ENCODE data around the gene RAB15.

DNA sequence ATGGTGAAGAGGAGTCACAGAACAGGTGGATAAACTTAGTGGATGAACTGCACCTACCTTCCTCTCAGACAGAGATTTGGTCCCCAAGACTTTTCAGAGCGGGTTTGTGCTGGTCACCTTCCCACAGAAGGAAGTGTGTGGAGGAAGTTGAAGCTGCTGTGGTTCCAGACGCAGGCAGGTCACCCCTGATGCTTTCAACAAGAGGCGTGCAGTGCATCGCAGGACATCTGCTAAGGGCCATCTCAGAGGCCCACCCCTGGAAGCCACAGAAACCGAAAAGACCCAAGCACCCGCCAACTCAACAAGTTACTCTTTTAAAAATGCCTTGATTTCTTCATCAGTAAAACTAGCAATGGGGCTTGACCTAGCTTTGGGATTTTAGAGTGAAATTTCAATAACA, 28.6 kb downstream of the RAB15 start:
- TF ChIP-seq, protein P1, sequence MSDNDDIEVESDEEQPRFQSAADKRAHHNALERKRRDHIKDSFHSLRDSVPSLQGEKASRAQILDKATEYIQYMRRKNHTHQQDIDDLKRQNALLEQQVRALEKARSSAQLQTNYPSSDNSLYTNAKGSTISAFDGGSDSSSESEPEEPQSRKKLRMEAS (IDR thresholded peaks at IDR 0.05) = no peak
- no peak for TF ChIP-seq RAD21 (IDR thresholded peaks at IDR 0.05; ENCODE audit: low read depth)
- TF ChIP-seq EP300 (IDR thresholded peaks at IDR 0.05; ENCODE audit: borderline replicate concordance) = no peak
- TF ChIP-seq, protein P2, sequence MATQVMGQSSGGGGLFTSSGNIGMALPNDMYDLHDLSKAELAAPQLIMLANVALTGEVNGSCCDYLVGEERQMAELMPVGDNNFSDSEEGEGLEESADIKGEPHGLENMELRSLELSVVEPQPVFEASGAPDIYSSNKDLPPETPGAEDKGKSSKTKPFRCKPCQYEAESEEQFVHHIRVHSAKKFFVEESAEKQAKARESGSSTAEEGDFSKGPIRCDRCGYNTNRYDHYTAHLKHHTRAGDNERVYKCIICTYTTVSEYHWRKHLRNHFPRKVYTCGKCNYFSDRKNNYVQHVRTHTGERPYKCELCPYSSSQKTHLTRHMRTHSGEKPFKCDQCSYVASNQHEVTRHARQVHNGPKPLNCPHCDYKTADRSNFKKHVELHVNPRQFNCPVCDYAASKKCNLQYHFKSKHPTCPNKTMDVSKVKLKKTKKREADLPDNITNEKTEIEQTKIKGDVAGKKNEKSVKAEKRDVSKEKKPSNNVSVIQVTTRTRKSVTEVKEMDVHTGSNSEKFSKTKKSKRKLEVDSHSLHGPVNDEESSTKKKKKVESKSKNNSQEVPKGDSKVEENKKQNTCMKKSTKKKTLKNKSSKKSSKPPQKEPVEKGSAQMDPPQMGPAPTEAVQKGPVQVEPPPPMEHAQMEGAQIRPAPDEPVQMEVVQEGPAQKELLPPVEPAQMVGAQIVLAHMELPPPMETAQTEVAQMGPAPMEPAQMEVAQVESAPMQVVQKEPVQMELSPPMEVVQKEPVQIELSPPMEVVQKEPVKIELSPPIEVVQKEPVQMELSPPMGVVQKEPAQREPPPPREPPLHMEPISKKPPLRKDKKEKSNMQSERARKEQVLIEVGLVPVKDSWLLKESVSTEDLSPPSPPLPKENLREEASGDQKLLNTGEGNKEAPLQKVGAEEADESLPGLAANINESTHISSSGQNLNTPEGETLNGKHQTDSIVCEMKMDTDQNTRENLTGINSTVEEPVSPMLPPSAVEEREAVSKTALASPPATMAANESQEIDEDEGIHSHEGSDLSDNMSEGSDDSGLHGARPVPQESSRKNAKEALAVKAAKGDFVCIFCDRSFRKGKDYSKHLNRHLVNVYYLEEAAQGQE (IDR thresholded peaks at IDR 0.05; ENCODE audit: low read depth) = no peak
- TF ChIP-seq CEBPB (IDR thresholded peaks at IDR 0.05) = no peak
- TF ChIP-seq YY1 (IDR thresholded peaks at IDR 0.05; ENCODE audit: low read depth) = no peak
- TF ChIP-seq CREB1 (IDR thresholded peaks at IDR 0.05; ENCODE audit: low read depth) = no peak

All from Ishikawa (cell line).